Stimulated activated memory B cell treated with anti-CD40 and anti-IgM and Interleukin-4, amounts not matched to agents 10 μg/mL and 1 μg/mL and 100 μg/mL, for 72 hours (primary cell): ENCODE data around the gene ACTL9.
"Not testable (repeated sequence)": the region's sequence is repeated elsewhere in the genome, so short reads cannot be mapped to it uniquely, and the experiment has no call there.

Experiments used
- ATAC-seq: fragments of 150-1000 bp; cut with Tn5 transposase; 2 replicates; pipeline ENCODE4 v1.10.0; 2021
- H3K27ac Mint-ChIP-seq: one replicate; pipeline ENCODE4 v1.8.0; 2022; ENCODE audit warnings: mild to moderate bottlenecking, mixed read lengths
- H3K27me3 Mint-ChIP-seq: one replicate; pipeline ENCODE4 v1.8.0; 2022; ENCODE audit warnings: mixed read lengths
- H3K36me3 Mint-ChIP-seq: one replicate; pipeline ENCODE4 v1.8.0; 2022; ENCODE audit warnings: mixed read lengths
- H3K4me1 Mint-ChIP-seq: one replicate; pipeline ENCODE4 v1.8.0; 2022; ENCODE audit warnings: mixed read lengths
- H3K4me3 Mint-ChIP-seq: one replicate; pipeline ENCODE4 v1.8.0; 2022; ENCODE audit warnings: mild to moderate bottlenecking, moderate library complexity, mixed read lengths
- H3K9me3 Mint-ChIP-seq: one replicate; pipeline ENCODE4 v1.8.0; 2022; ENCODE audit warnings: mixed read lengths

Gene ACTL9

GRCh38 chr19:8698433-8699063 is at the start of gene ACTL9:
ACTL9 (minus strand) TSS chr19:8698795; CDS start chr19:8698701, 94 bp downstream.
- Mint-ChIP-seq H3K27me3 (peaks cover 47% of the 10 kb centered on the region), H3K4me3 (no peak within 1 kb of the TSS), H3K9me3 (no peaks in the 10 kb centered on the region), H3K27ac (no peak within 1 kb of the TSS), H3K4me1 (peaks cover 6% of the 10 kb centered on the region), H3K36me3 (no peaks in the 10 kb centered on the region)
- no peak for ATAC-seq

- ATAC-seq, H3K27ac Mint-ChIP-seq, H3K27me3 Mint-ChIP-seq, H3K9me3 Mint-ChIP-seq, H3K36me3 Mint-ChIP-seq, H3K4me3 Mint-ChIP-seq, H3K4me1 Mint-ChIP-seq: not testable (repeated sequence)
These were observed 40.9 kb upstream of the ACTL9 start for GRCh38 chr19:8739291-8740065.

GRCh38 chr19:8738377-8738776 is 39.8 kb upstream of the ACTL9 start:
- no peaks in the 10 kb centered on the region for H3K36me3 Mint-ChIP-seq
- H3K4me1 Mint-ChIP-seq: no peaks in the 10 kb centered on the region
- no peaks in the 10 kb centered on the region for H3K27me3 Mint-ChIP-seq
- H3K9me3 Mint-ChIP-seq: peaks cover 5% of the 10 kb centered on the region
- H3K4me3 Mint-ChIP-seq: no peak overlapping the region
- no peak for ATAC-seq
- no peak overlapping the region for H3K27ac Mint-ChIP-seq

GRCh38 chr19:8731428-8732169 is 33.0 kb upstream of the ACTL9 start:
- H3K27me3 Mint-ChIP-seq: no peaks in the 10 kb centered on the region
- no peak for ATAC-seq
- H3K36me3 Mint-ChIP-seq: no peaks in the 10 kb centered on the region
- H3K4me3 Mint-ChIP-seq: no peak overlapping the region
- no peak overlapping the region for H3K27ac Mint-ChIP-seq
- peaks cover 5% of the 10 kb centered on the region for H3K9me3 Mint-ChIP-seq
- no peaks in the 10 kb centered on the region for H3K4me1 Mint-ChIP-seq

GRCh38 chr19:8724276-8724675 is 25.7 kb upstream of the ACTL9 start:
- Mint-ChIP-seq H3K27ac (no peak overlapping the region), H3K4me3 (no peak overlapping the region), H3K9me3 (peaks cover 9% of the 10 kb centered on the region), H3K27me3 (no peaks in the 10 kb centered on the region), H3K36me3 (no peaks in the 10 kb centered on the region), H3K4me1 (no peaks in the 10 kb centered on the region)
- no peak for ATAC-seq

DNA sequence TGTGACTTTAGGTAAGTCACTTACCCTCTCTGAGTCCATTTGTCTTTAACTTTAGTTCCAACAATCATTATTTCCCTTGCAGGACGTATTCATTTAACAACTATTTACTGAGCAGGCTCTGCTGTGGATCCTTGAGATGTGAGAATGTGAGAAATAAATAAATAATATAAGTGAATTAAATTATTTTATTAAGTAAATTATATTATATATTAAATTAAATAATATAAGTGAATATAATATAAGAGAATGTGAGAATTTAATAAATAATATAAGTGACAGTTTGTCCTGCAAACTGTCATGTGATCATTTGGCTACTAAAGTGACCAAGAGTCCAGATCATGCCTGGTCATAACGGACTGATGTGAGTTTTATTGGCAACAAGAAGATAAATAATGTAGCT is 23.4 kb upstream of the ACTL9 start:
- Mint-ChIP-seq H3K27me3 (no peaks in the 10 kb centered on the region), H3K4me1 (no peaks in the 10 kb centered on the region), H3K4me3 (no peak overlapping the region), H3K9me3 (peaks cover 12% of the 10 kb centered on the region), H3K36me3 (no peaks in the 10 kb centered on the region), H3K27ac (no peak overlapping the region)
- no peak for ATAC-seq

- Mint-ChIP-seq H3K4me3 (no peak within 1 kb of the TSS), H3K9me3 (peaks cover 12% of the 10 kb centered on the region), H3K4me1 (no peaks in the 10 kb centered on the region), H3K27me3 (no peaks in the 10 kb centered on the region), H3K27ac (no peak within 1 kb of the TSS), H3K36me3 (no peaks in the 10 kb centered on the region)
- no peak for ATAC-seq
These were observed 22.7 kb upstream of the ACTL9 start, which contains the start of gene OR2Z1 for GRCh38 chr19:8721334-8721733. OR2Z1 (plus strand) TSS chr19:8721634; CDS start chr19:8731029, 9,395 bp downstream.

DNA sequence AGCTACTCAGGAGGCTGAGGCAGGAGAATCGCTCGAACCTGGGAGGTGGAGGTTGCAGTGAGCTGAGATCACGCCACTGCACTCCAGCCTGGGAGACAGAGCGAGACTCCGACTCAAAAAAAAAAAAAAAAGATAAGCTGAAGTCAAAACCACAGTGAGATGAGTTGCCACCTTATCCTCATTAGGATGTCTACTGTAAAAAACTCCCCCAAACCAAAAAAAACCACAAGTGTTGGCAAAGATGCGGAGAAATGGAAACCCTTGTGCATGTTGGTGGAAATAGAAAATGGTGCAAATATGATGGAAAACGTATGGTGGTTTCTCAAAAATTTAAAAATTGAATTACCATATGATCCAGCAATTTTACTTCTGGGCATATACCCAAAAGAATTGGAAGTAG is 11.7 kb upstream of the ACTL9 start:
- not testable (repeated sequence) for H3K27me3 Mint-ChIP-seq, H3K4me3 Mint-ChIP-seq, H3K27ac Mint-ChIP-seq, ATAC-seq, H3K4me1 Mint-ChIP-seq, H3K36me3 Mint-ChIP-seq
- H3K9me3 Mint-ChIP-seq: peaks cover 12% of the 10 kb centered on the region

- Mint-ChIP-seq H3K9me3 (no peaks in the 10 kb centered on the region), H3K27me3 (no peaks in the 10 kb centered on the region), H3K36me3 (no peaks in the 10 kb centered on the region), H3K27ac (no peak overlapping the region), H3K4me3 (no peak overlapping the region), H3K4me1 (peaks cover 6% of the 10 kb centered on the region)
- ATAC-seq: no peak
These were observed 7.1 kb upstream of the ACTL9 start for GRCh38 chr19:8705742-8706141.

- not testable (repeated sequence) for H3K4me3 Mint-ChIP-seq, H3K27ac Mint-ChIP-seq
These were observed 6.7 kb upstream of the ACTL9 start for GRCh38 chr19:8705304-8705703.

DNA sequence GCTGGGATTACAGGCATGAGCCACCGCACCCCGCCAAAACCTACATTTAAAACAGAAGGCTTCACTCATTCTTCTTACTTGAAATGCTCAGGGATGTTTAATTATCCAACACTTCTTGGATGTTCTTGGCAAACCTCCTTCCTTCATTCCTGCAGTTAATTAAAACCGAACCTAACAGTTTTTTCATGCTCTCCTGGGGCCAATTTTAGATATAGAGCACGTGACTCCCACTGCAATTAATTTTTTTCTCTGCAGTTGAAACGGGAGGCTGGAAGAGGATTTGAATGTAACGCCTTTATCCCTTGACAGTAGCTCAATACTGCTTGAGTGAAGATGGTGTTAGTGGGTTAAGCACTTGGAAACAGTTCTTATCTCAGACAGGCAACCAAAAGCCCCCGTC is 4.6 kb upstream of the ACTL9 start:
- Mint-ChIP-seq H3K4me3 (no peak overlapping the region), H3K27ac (no peak overlapping the region), H3K9me3 (no peaks in the 10 kb centered on the region), H3K4me1 (peaks cover 6% of the 10 kb centered on the region), H3K36me3 (no peaks in the 10 kb centered on the region), H3K27me3 (peaks cover 9% of the 10 kb centered on the region)
- ATAC-seq: no peak

More at GRCh38 chr19:8705304-8705703, 6.7 kb upstream of the ACTL9 start:
- not testable (repeated sequence) for H3K36me3 Mint-ChIP-seq, ATAC-seq, H3K9me3 Mint-ChIP-seq, H3K27me3 Mint-ChIP-seq, H3K4me1 Mint-ChIP-seq

GRCh38 chr19:8702350-8702749 is 3.8 kb upstream of the ACTL9 start:
- H3K4me3 Mint-ChIP-seq: no peak overlapping the region
- no peak for ATAC-seq
- peaks cover 6% of the 10 kb centered on the region for H3K4me1 Mint-ChIP-seq
- peaks cover 9% of the 10 kb centered on the region for H3K27me3 Mint-ChIP-seq
- no peak overlapping the region for H3K27ac Mint-ChIP-seq
- no peaks in the 10 kb centered on the region for H3K9me3 Mint-ChIP-seq
- no peaks in the 10 kb centered on the region for H3K36me3 Mint-ChIP-seq

GRCh38 chr19:8700956-8701355 is 2.4 kb upstream of the ACTL9 start:
- Mint-ChIP-seq H3K27ac (no peak overlapping the region), H3K36me3 (no peaks in the 10 kb centered on the region), H3K4me3 (no peak overlapping the region), H3K4me1 (peaks cover 6% of the 10 kb centered on the region), H3K27me3 (peaks cover 23% of the 10 kb centered on the region), H3K9me3 (no peaks in the 10 kb centered on the region)
- no peak for ATAC-seq

- Mint-ChIP-seq H3K36me3 (no peaks in the 10 kb centered on the region), H3K27ac (no peak overlapping the region), H3K27me3 (peaks cover 34% of the 10 kb centered on the region), H3K9me3 (no peaks in the 10 kb centered on the region), H3K4me1 (peaks cover 6% of the 10 kb centered on the region), H3K4me3 (no peak overlapping the region)
- ATAC-seq: no peak
These were observed 1.3 kb upstream of the ACTL9 start for GRCh38 chr19:8699908-8700307.

GRCh38 chr19:8697671-8698432 is 743 bp downstream of the ACTL9 start:
- ATAC-seq: no peak
- Mint-ChIP-seq H3K36me3 (no peaks in the 10 kb centered on the region), H3K4me1 (peaks cover 6% of the 10 kb centered on the region), H3K27me3 (peaks cover 53% of the 10 kb centered on the region), H3K27ac (no peak overlapping the region), H3K9me3 (no peaks in the 10 kb centered on the region), H3K4me3 (no peak overlapping the region)
